SK-N-SH (cell line): ENCODE measurements around the gene RBM15B. TPM values are rescaled to one million over a fixed set of nuclear protein-coding genes. Genes with fewer than 3 reads are reported as not detected.

ENCODE experiments used
- CTCF ChIA-PET: fragments of 300-600, 350-600 bp; formaldehyde crosslinking; extraction: SDS; loops from one replicate; lab custom pipeline; 2021; lab: Yijun Ruan, JAX
- POLR2A ChIA-PET: fragments of 350-600 bp; sonication (Branson Sonifier 250); formaldehyde crosslinking; extraction: SDS; loops from one replicate; lab custom pipeline; 2020; ENCODE audit warnings: antibody characterized with exemption, inconsistent platforms; lab: Yijun Ruan, JAX
- DNase-seq: peaks from one replicate; pipeline ENCODE4 v3.0.0; 2012
- H2AFZ ChIP-seq: fragments of 200-600 bp; sonication (generic); 2 replicates; pipeline ENCODE4 v1.8.1; 2016; ENCODE audit warnings: antibody characterized with exemption, mild to moderate bottlenecking, low read depth
- H3F3A ChIP-seq: fragments of 200-600 bp; sonication (generic); replicated peaks from 2 replicates; pipeline ENCODE3; 2016; ENCODE audit warnings: antibody characterized with exemption, mild to moderate bottlenecking; ENCODE audit not compliant: insufficient read depth
- H3K27ac ChIP-seq, 2 experiments: fragments of 200-500 bp in 1 of 2; fragments of 200-600 bp in 1 of 2; sonication (Bioruptor generic) in 1 of 2; sonication (generic), shearing (Covaris generic) in 1 of 2; 2 replicates each; pipeline versions ENCODE4 v1.5.1 to v1.6.1; 2014 to 2016; ENCODE audit warnings: low read depth in 2 of 2, inconsistent platforms in 1 of 2, low read length in 1 of 2, mild to moderate bottlenecking in 1 of 2, mixed read lengths in 1 of 2
- H3K27me3 ChIP-seq: fragments of 200-600 bp; sonication (generic), shearing (Covaris generic); 2 replicates; pipeline ENCODE4 v1.6.1; 2016; ENCODE audit warnings: mixed run types; ENCODE audit not compliant: insufficient read depth
- H3K36me3 ChIP-seq, 2 experiments: fragments of 200-500 bp in 1 of 2; fragments of 200-600 bp in 1 of 2; sonication (Bioruptor generic) in 1 of 2; sonication (generic) in 1 of 2; replicated peaks in 1 of 2; 2 replicates each; pipeline versions ENCODE3 to v1.5.1; 2014 to 2016; ENCODE audit warnings: low read length in 1 of 2, mild to moderate bottlenecking in 1 of 2; ENCODE audit not compliant: insufficient read depth in 2 of 2, control insufficient read depth in 1 of 2
- H3K4me1 ChIP-seq, 2 experiments: fragments of 200-500 bp in 1 of 2; fragments of 200-600 bp in 1 of 2; sonication (Bioruptor generic) in 1 of 2; sonication (generic), shearing (Covaris generic) in 1 of 2; 2 replicates each; pipeline versions ENCODE4 v1.5.1 to v1.6.1; 2014 to 2016; ENCODE audit warnings: low read depth in 1 of 2, low read length in 1 of 2, mixed run types in 1 of 2; ENCODE audit not compliant: insufficient read depth in 2 of 2, control insufficient read depth in 1 of 2
- H3K4me2 ChIP-seq: fragments of 200-600 bp; sonication (generic), shearing (Covaris generic); 2 replicates; pipeline ENCODE4 v1.6.1; 2017; ENCODE audit warnings: mixed run types
- H3K4me3 ChIP-seq, 2 experiments: fragments of 200-500 bp in 1 of 2; fragments of 200-600 bp in 1 of 2; sonication (Bioruptor generic) in 1 of 2; sonication (generic), shearing (Covaris generic) in 1 of 2; 2 replicates each; pipeline versions ENCODE4 v1.5.1 to v1.8.1; 2014 to 2016; ENCODE audit warnings: low read depth in 2 of 2, inconsistent platforms in 1 of 2, low read length in 1 of 2, mild to moderate bottlenecking in 1 of 2, mixed read lengths in 1 of 2, moderate library complexity in 1 of 2
- H3K79me2 ChIP-seq: fragments of 200-600 bp; sonication (generic); 2 replicates; pipeline ENCODE4 v1.8.1; 2017; ENCODE audit warnings: mild to moderate bottlenecking; ENCODE audit not compliant: insufficient read depth
- H3K9ac ChIP-seq: fragments of 200-600 bp; sonication (generic); 2 replicates; pipeline ENCODE4 v1.6.1; 2017; ENCODE audit warnings: mixed run types
- H3K9me2 ChIP-seq: fragments of 200-600 bp; sonication (generic); 2 replicates; pipeline ENCODE4 v1.6.1; 2017; ENCODE audit warnings: mixed run types
- H3K9me3 ChIP-seq: fragments of 200-600 bp; sonication (generic); 2 replicates; pipeline ENCODE4 v1.6.1; 2017; ENCODE audit warnings: mixed run types, mild to moderate bottlenecking, moderate library complexity
- H4K20me1 ChIP-seq: fragments of 200-600 bp; sonication (generic); 2 replicates; pipeline ENCODE4 v1.6.1; 2017; ENCODE audit warnings: mild to moderate bottlenecking, mixed run types; ENCODE audit not compliant: insufficient read depth
- CHD2 ChIP-seq: fragments of 150-350 bp; IDR thresholded peaks from 2 replicates; pipeline ENCODE4 v1.6.1; 2018; ENCODE audit warnings: low read length; ENCODE audit not compliant: partially characterized antibody
- EP300 ChIP-seq, 2 experiments: IDR thresholded peaks; 2 replicates each; pipeline versions ENCODE4 v1.4.0 to v1.6.1; 2012; ENCODE audit warnings: borderline replicate concordance in 1 of 2, low read depth in 1 of 2, low read length in 1 of 2
- EZH2phosphoT487 ChIP-seq: fragments of 200-600 bp; sonication (generic); IDR thresholded peaks from 2 replicates; pipeline ENCODE4 v1.6.1; 2017; ENCODE audit warnings: low read depth, mixed run types, mild to moderate bottlenecking, antibody characterized with exemption, moderate library complexity, borderline replicate concordance
- GABPA ChIP-seq: IDR thresholded peaks from 2 replicates; pipeline ENCODE4 v1.4.0; 2012; ENCODE audit warnings: low read depth, mild to moderate bottlenecking
- JUND ChIP-seq: IDR thresholded peaks from 2 replicates; pipeline ENCODE4 v1.4.0; 2012
- MAX ChIP-seq: IDR thresholded peaks from 2 replicates; pipeline ENCODE4 v1.4.0; 2012; ENCODE audit warnings: low read depth
- NFIC ChIP-seq: IDR thresholded peaks from 2 replicates; pipeline ENCODE4 v1.4.0; 2012; ENCODE audit warnings: borderline replicate concordance
- NRF1 ChIP-seq: IDR thresholded peaks from 2 replicates; pipeline ENCODE4 v1.6.1; 2012; ENCODE audit warnings: low read depth, mild to moderate bottlenecking, low read length
- RAD21 ChIP-seq: IDR thresholded peaks from 2 replicates; pipeline ENCODE4 v1.6.1; 2012; ENCODE audit warnings: mild to moderate bottlenecking, low read length
- RCOR1 ChIP-seq: fragments of 150-350 bp; IDR thresholded peaks from 2 replicates; pipeline ENCODE4 v1.6.1; 2017; ENCODE audit warnings: antibody characterized with exemption, low read length
- RFX5 ChIP-seq: IDR thresholded peaks from 2 replicates; pipeline ENCODE4 v1.6.1; 2012; ENCODE audit warnings: mild to moderate bottlenecking, improper control_type of control experiment, low read length
- RXRA ChIP-seq: IDR thresholded peaks from 2 replicates; pipeline ENCODE4 v1.4.0; 2012; ENCODE audit warnings: low read depth, mild to moderate bottlenecking, borderline replicate concordance
- SIN3A ChIP-seq: IDR thresholded peaks from 2 replicates; pipeline ENCODE4 v1.6.1; 2012; ENCODE audit warnings: low read depth, mild to moderate bottlenecking, low read length, moderate library complexity, borderline replicate concordance
- SMC3 ChIP-seq: IDR thresholded peaks from 2 replicates; pipeline ENCODE4 v1.6.1; 2012; ENCODE audit warnings: low read depth, low read length, improper control_type of control experiment
- TCF12 ChIP-seq: IDR thresholded peaks from 2 replicates; pipeline ENCODE4 v1.4.0; 2012
- TEAD4 ChIP-seq: IDR thresholded peaks from 2 replicates; pipeline ENCODE4 v1.4.0; 2012; ENCODE audit warnings: mild to moderate bottlenecking, borderline replicate concordance; ENCODE audit not compliant: insufficient read depth
- USF2 ChIP-seq: fragments of 150-350 bp; IDR thresholded peaks from 2 replicates; pipeline ENCODE4 v1.6.1; 2017; ENCODE audit warnings: antibody characterized with exemption, low read length, low read depth, borderline replicate concordance
- YY1 ChIP-seq: IDR thresholded peaks from 2 replicates; pipeline ENCODE4 v1.4.0; 2012; ENCODE audit warnings: low read depth, mild to moderate bottlenecking
- WGBS: methylation state at CpG from one replicate; pipeline ENCODE4 v1.1.6; 2017; ENCODE audit warnings: low lambda C conversion rate; 5-methylcytosine and 5-hydroxymethylcytosine counted together
- polyA plus RNA-seq, 3 experiments: library from polyadenylated mRNA; depleted of rRNA; stranded (reverse); fragments of >200 nt; gene quantifications; 2 replicates each; pipeline ENCODE4 v1.2.3, GENCODE V29; 2012

The RBM15B gene
- polyA plus RNA-seq, 1 of the 3 experiments (the other 2 are of a cell fraction), result 17.0 TPM

DNA sequence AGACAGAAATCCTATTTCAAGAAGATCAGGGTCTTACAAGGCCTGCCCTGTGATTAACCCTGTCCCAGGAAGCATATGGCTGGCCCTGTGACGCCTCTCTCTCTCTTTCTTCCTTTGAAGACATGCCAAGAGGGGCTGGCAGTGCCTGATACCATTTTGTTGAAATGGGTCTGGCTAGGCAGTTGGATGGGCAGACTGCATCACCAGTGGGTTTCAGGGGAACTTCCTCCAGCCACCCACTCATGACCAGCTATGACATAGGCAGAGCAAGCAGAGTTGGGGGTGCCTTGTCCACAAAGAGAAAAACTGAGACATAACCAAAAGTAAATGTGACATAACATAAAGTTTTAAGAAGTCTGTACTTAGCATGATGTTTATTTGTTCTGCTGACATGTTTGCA, 37.4 kb upstream of the RBM15B start:
- WGBS, result 22% methylated on average over 1 of the region's 1 CpG
- no peak overlapping the region for H3K4me3 ChIP-seq

DNA sequence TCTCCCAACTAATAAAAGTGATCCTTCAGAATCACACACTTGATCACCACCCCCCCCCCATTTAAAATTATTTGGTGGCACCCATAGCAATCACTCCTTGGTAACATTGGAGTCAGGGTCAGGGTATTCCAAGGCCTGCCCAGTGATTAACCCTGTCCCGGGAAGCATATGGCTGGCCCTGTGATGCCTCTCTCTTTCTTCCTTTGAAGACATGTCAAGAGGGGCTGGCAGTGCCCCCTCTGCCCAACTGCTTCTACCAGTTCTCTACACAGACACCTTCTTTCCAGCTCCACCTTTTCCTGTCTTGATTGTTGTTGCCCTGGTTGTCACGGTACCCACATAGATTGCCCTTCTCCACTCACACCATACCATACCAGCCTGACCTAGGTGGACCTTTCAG, 36.9 kb upstream of the RBM15B start:
- no peak overlapping the region for H3K4me3 ChIP-seq
- H3K4me1 ChIP-seq, result no peaks in the 10 kb centered on the region
- no peaks in the 10 kb centered on the region; the same call in 1 of the 2 replicates for H3K27me3 ChIP-seq
- H3K4me2 ChIP-seq, result no peak overlapping the region
- ChIA-PET CTCF (no interaction called here), POLR2A (no interaction called here)
- no peak overlapping the region for H2AFZ ChIP-seq
- H3K79me2 ChIP-seq, result no peaks in the 10 kb centered on the region
- no peak overlapping the region for H3K9ac ChIP-seq
- no peaks in the 10 kb centered on the region for H3K36me3 ChIP-seq
- H3K9me3 ChIP-seq, result no peaks in the 10 kb centered on the region
- TF ChIP-seq USF2 (no peak), RXRA (no peak), YY1 (no peak)
- WGBS, result 69% methylated on average over 2 of the region's 2 CpGs
- DNase-seq, result no peak
- no peaks in the 10 kb centered on the region for H3K9me2 ChIP-seq
- no peak overlapping the region for H3K27ac ChIP-seq
- no peaks in the 10 kb centered on the region for H3F3A ChIP-seq
- no peaks in the 10 kb centered on the region for H4K20me1 ChIP-seq

More for the DNA sequence above, 37.4 kb upstream of the RBM15B start:
- TF ChIP-seq TCF12, result no peak
- TF ChIP-seq CHD2, result no peak
- no peak for TF ChIP-seq GABPA
- TF ChIP-seq RCOR1, result no peak
- TF ChIP-seq MAX, result no peak
- no peak for TF ChIP-seq NRF1
- no peak for TF ChIP-seq JUND
- TF ChIP-seq RFX5, result no peak
- TF ChIP-seq SMC3, result no peak
- no peak for TF ChIP-seq EP300 (IDR thresholded peaks at IDR 0.05; ENCODE audit: borderline replicate concordance in 1 of 2, low read depth in 1 of 2, low read length in 1 of 2)
- no peak for TF ChIP-seq EZH2phosphoT487
- no peak for TF ChIP-seq TEAD4
- TF ChIP-seq RXRA, result no peak
- no peak for TF ChIP-seq SIN3A
- TF ChIP-seq RAD21, result no peak
- no peak for TF ChIP-seq NFIC
- TF ChIP-seq, all 33 proteins: peak for 0
- Histone ChIP-seq H3K9ac (no peak overlapping the region), H3K4me1 (no peaks in the 10 kb centered on the region), H2AFZ (no peak overlapping the region), H3K27me3 (no peaks in the 10 kb centered on the region; the same call in 1 of the 2 replicates), H4K20me1 (no peaks in the 10 kb centered on the region), H3K9me3 (no peaks in the 10 kb centered on the region), H3F3A (no peaks in the 10 kb centered on the region), H3K4me2 (no peak overlapping the region), H3K27ac (no peak overlapping the region), H3K9me2 (no peaks in the 10 kb centered on the region), H3K79me2 (no peaks in the 10 kb centered on the region), H3K36me3 (no peaks in the 10 kb centered on the region)
- ChIA-PET CTCF (no interaction called here), POLR2A (no interaction called here)
- no peak for DNase-seq
